Middle frontal gyrus (tissue), 1 donor: ENCODE data around the gene SCRG1.

Source experiments
- DNase-seq: peaks from one replicate; pipeline ENCODE4 v3.0.0-alpha.2; 2015; ENCODE audit warnings: low spot score; ENCODE audit errors: extremely low spot score

Gene SCRG1

DNA sequence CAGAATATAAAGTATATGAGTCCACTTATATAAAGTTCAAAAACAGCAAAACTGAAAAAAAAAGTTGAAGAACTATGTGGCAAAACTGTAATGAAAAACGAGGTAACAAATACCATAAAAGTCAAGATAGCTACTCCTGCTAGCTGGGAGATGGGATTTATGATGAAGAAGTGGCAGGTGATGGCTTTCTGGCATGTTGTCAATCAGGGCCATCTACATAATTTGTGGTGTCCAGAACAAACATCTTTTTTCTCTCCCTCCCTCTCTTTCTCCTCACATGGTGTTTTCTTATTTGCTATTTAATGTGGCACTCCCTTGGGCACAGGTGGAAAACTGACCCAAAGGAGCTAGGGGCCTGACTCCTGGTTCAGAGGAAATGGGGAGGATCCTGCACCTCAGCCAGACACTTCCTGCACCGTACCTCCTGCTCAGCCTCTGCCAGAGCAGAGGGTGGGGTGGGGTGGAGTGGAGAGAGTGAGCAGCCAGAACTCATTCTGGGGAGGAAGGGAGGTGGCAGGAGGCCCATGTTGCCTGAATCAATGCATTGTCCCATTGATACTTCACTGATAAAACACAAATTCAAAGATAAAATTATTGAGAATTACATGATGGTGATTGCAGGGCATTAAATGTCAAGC is 33.4 kb downstream of the SCRG1 start:
- DNase-seq: no peak

DNA sequence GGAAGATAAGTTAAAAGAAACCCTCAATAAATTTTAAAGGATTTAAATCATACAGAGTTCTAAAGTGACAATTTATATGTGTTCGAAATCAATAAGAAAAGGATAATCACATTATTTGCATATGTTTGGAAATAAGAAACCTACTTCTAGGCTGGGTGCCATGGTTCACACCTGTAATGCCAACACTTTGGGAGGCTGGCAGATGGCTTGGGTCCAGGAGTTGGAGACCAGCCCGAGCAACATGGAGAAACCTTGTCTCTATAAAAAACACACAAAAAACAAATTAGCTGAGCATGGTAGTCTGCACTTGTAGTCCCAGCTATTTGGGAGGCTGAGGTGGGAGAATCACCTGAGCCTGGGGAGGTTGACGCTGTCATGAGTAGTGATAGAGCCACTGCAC is 36.2 kb downstream of the SCRG1 start:
- no peak for DNase-seq

DNA sequence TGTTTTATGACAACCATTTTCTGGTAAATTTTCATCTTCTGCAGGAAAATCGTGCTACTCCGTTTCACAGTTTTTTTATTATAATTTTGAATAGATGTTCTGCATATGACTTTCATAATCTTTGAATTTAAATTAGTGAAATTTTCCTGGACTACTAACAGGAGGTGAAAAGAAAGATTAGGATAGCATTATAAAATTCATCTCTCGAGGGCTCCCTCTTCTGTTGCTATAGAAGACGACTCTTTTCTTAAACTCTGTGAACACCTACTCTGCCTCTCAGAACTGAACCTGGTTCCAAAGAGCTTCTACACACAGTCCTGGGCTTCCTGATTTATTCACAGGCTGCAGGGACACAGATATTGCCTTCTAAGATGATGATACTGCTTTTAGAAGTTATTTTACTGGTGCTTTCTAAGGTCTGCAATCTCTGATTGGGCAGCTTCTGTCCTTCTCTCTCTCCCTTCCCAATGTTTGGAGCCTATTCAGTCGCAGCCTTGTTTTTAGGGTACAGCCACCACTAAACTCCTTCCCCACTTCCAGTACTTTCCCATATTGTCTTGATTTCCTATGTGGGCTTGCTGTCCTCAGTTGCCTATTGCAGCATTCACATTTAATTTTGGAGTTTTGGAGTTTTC is 38.2 kb downstream of the SCRG1 start:
- DNase-seq: no peak

DNA sequence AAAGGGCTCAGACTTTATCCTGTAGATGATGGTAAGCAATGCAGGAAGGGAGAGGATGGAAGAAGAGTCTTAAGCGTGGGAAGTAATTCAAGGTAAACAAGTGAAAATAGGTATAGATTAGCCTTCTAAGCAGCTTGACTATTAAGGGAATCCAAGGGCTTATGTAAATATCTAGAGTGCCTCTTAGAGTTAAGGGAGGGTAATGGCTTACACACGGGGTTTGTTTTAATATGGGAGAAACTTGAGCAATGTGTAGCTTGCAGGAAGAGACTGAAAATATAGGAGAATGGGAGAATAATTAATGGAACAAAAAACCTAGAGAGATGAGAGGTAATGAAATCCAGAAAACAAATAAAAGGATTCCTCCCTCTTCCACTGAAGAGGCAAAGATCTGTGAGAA is 41.0 kb downstream of the SCRG1 start:
- DNase-seq: no peak

DNA sequence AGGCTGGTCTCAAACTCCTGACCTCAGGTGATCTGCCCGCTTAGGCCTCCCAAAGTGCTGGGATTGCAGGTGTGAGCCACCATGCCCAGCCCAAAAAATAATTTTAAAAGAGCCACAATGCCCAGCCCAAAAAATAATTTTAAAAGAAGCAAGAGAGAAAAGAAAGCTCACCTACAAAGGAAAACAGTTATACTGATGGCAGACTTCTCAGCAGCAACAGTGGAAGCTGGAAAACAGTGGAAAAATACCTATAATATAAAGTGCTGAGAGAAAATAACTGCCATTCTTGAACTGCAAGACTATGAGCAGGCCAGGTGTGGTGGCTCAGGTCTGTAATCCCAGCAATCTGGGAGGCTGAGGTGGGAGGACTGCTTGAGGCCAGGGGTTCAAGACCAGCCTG is 51.4 kb downstream of the SCRG1 start:
- no peak for DNase-seq

DNA sequence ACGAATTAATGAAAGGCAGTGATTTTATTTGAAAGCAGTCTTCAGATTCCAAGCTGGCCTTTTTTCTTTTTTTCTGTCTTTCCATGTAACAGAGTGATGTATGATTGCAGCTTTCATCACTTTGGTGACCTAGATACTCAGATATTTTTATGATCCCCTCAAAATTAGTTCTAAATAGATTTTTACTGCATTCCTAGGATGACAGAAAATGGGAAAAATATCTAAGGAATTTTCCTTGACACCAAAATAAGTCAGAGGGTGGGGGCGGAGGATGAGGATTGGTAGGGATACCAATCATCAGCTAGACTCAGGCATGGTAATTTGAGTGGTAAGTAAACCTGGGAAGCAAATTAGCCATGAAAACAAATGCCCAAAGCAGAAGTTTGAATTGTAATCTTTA is 52.8 kb downstream of the SCRG1 start:
- no peak for DNase-seq

GRCh38 chr4:173345648-173346047 is 53.3 kb downstream of the SCRG1 start:
- no peak for DNase-seq

DNA sequence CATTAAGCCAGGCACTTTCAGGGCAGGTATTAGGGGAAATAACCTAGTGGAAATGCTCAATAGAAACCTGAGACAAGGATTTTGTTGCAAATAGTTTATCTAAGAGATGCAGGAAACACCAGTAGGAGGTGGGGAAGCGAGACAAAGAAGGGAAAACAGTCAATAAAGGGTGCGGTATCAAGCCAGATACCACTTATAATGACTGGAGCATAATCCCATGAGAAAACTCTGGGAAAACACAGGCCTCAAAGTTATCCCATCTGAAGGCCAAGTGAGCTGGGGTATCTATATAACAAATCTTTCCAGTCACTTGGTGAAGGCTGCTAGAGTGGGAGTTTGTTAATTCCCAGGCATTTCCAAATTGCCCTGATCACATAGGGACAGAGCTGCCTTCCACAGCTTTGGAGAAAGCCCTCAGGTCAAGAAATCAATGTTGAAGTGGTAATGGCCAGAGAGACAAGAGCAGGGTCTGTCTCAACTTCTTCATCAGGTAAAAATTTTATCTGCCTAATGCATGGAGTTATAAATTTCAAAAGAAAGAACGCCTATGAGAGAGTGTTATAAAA is 55.0 kb downstream of the SCRG1 start:
- no peak for DNase-seq

GRCh38 chr4:173337463-173337862 is 61.5 kb downstream of the SCRG1 start:
- no peak for DNase-seq

DNA sequence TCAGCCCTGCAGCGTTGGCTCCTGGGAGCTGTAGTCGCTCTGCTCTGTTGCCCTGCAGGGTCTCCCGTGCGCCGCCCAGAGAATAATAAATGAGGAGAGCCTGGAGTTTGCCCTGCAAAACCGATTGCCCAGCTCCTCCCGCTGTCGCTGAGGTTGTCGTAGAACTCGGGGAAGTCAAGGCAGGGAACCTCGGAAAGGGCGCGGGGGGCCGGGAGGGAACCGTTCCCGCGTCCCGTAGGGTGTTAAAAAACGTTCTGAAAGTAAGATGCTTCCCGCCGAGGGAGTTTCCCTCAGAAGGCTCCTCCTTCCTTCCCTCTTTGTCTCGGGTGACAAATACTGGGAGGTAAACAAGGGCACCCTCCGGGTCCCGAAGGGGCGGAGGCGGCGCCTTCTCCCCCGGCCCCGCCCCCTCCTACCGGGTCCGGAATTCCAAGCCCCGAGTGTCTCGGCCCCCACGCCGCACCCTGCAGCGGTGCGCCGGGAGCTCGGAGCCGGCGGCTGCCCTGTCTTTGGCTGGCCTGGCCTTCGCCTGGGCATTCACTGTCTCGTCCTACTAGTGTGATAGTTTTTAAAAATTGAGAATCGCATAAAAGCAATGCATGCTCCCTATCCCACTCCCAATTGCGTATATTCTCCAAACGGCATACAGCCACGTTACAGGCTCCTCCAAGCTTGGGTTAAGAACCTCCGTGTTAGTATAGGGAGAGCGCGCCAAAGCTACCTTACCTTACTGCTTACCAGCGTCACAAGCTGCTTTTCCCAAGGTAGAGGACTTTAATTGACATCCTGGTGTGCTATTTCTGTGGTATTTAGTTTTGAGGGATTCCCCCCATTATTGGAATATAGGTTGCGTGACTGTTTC is 63.8 kb downstream of the SCRG1 start:
- no peak for DNase-seq
